Hypothalamus (tissue), 51 donors: ENCODE results near the gene SH2D2A.

Experiments used
- DNase-seq, 51 donors: peaks; one replicate each; lab custom pipeline; 2025; lab: John Stamatoyannopoulos, UW

SH2D2A gene

GRCh38 chr1:156816561-156817328 is at the start of gene SH2D2A:
Gene SH2D2A (minus strand): TSS chr1:156816848. CDS start chr1:156816708, 140 bp downstream.
- no peak for DNase-seq

DNA sequence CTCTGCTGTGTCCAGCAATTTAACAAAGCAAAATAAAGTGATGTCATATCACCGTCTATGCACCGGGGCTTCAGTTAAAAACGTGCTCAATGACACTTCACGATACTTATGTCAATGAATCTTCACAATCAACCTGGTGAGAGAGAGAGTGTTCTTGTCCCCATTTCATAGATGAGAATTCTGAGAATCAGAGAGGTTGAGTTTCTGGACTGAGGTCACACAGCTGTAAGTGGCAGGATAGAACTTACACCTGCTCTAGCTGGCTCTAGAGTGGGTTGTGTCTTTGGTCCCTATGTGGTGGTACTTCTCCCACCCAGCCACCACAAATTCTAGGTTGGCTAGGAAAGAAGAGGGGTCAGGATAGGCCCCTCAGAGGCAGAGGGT is 49.2 kb upstream of the SH2D2A start:
- no peak for DNase-seq

DNA sequence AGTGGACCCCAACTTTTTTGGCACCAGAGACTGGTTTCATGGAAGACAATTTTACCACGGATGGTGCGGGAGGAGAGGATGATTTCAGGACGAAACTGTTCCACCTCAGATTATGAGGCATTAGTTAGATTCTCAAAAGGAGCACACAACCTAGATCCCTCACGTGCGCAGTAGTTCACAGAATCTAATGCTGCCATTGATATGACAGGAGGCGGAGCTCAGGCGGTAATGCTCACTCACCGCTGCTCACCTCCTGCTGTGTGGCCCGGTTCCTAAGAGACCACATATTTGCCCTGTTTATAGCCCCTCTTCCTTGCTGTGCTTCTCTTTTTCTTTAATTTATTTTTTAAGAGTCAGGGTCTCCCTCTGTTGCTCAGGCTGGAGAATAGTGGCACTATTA is 48.6 kb upstream of the SH2D2A start:
- no peak for DNase-seq

DNA sequence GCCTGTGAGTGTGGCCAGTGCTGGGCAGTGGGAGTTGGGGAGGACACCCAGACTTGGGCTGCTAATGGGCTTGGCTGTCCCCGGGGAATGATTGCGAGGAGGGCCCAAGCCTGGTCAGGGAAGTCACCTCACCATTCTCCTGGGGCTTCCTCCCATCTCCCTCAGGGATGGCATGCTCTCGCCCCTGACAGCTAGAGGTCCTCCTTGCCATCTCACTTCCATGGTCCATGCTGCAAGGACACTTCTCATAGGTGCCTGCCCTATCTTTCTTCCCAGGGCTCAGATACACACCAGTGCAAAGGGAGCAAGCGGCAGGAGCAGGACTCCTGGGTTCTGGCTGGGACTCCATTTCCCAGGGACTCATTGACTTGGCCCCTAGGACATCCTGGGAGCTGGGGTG is 48.1 kb upstream of the SH2D2A start:
- DNase-seq: no peak

GRCh38 chr1:156863631-156864030 is 47.0 kb upstream of the SH2D2A start:
- DNase-seq: no peak

GRCh38 chr1:156862997-156863599 is 46.5 kb upstream of the SH2D2A start:
- DNase-seq: no peak

DNA sequence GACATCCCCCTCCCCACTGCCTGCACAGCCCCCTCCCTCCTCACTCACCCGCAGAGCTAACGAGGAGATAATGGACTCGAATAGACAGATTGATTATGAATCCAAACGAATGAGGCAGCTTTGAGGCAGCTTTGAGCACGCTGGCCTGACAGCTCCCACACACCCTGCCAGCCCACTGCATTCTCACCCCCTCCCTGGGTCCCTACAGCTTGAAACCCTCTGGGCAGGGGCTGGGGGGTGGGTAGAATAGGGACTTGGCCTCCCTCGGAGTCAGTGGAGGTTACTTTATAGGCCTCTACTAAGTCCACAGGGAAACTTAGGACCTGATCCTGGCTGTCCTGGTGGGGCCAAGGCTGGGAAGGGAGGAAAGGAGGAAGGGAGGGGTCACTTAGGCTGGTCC is 45.9 kb upstream of the SH2D2A start:
- DNase-seq: no peak

- DNase-seq: peak in 13 of 51 donors; percentile 6 to 49 (median 27)
These were observed 44.2 kb upstream of the SH2D2A start, which contains the start of gene NTRK1 for GRCh38 chr1:156860628-156861423. Gene NTRK1 (plus strand): TSS chr1:156860865. CDS start chr1:156860935, 70 bp downstream.

- DNase-seq: peak in 32 of 51 donors; percentile 6 to 65 (median 20)
These were observed 43.5 kb upstream of the SH2D2A start for GRCh38 chr1:156860113-156860627.

- DNase-seq: peak in 2 of 51 donors; percentile 15 to 20
These were observed 43.0 kb upstream of the SH2D2A start for GRCh38 chr1:156859523-156860112.

GRCh38 chr1:156858959-156859522 is 42.4 kb upstream of the SH2D2A start, which contains the start of gene INSRR:
Gene INSRR (minus strand): TSS chr1:156859117. CDS start chr1:156858621, 496 bp downstream.
- no peak for DNase-seq

DNA sequence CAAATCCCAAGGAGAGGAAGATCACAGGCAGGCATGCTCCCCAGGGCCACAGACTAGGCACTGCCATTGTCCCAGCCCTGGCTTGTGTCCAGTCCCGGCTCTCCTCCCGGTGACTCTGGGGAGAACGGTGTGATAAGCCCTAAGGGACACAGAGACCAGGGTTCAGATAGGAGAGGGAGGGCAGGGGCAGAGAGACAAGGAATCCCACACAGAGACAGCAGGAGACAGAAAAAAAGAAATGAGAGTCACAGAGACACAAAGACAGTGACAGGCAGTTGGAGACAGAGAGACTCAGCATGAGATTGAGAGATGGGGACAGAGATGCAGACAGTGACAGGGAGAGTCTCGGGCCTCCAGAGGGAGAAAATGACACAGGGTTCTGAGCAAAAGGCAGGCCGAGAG is 41.9 kb upstream of the SH2D2A start:
- no peak for DNase-seq

GRCh38 chr1:156857532-156857931 is 40.9 kb upstream of the SH2D2A start:
- DNase-seq: no peak

GRCh38 chr1:156856282-156856785 is 39.7 kb upstream of the SH2D2A start:
- DNase-seq: no peak

DNA sequence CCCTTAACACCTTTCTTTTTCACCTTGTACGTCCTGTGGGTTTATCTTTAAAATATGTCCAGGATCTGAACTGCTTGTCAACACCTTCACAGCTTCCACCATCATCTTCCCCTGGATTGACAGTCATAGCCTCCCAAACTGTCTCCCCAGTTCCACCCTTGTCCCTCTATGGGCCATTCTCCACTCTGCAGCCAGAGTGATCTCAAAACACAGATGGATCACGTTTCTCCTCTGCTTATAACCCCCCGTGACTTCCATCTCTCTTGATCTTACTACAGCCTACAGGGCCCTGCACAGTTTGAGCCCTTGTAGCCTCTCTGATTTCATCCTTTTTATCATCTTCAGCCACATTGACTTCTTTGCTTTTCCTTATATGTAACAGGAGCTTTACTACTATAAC is 38.0 kb upstream of the SH2D2A start:
- DNase-seq: no peak

- no peak for DNase-seq
These were observed 37.1 kb upstream of the SH2D2A start for GRCh38 chr1:156853761-156854160.

DNA sequence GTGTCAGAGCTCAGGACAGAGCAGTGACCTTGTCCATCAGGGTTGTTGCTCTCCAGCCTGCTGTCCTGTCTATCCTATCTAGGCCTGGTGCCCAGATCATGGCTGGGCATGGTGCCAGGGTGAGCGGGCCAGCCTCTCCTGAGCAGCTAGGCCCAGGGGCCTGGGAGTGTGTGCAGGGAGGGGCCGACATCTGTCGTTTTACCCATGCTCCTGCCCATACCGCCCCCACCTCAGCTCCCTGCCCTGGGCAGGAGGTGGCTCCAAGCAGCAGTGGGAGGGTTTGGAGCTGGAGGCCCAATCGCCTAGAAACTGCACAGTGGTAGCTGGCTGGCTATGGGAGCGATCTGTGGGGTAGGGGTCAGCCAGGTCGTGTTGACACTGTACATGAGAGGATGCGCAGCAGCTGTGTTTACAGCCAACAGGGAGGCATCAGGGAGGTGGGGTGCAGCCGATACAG is 35.8 kb upstream of the SH2D2A start:
- DNase-seq: peak in 28 of 51 donors; percentile 6 to 67 (median 33)

- no peak for DNase-seq
These were observed 35.2 kb upstream of the SH2D2A start for GRCh38 chr1:156851779-156852417.

DNA sequence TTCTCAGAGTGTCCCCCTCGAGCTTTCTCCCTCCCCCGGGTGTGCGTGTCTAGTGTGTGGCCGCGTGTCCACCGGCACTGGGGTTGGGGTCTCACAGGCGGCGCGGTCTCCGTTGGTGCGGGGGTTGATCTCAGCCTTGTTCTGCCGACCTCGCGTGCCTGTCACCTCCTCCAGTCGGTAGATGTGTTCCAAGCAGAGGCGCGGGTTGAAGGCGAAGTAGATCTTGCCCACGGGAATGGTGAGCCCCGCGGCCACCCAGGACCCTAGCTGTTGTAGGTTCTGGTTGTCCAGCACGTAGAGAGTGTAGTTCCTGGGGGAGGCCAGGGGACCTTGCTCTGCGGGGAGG is 32.5 kb upstream of the SH2D2A start:
- no peak for DNase-seq
